ENCODE measurements around the gene NTN4.
A peak's percentile ranks its signal among the peaks of the same experiment; 100 is the strongest.

Gene NTN4

DNA sequence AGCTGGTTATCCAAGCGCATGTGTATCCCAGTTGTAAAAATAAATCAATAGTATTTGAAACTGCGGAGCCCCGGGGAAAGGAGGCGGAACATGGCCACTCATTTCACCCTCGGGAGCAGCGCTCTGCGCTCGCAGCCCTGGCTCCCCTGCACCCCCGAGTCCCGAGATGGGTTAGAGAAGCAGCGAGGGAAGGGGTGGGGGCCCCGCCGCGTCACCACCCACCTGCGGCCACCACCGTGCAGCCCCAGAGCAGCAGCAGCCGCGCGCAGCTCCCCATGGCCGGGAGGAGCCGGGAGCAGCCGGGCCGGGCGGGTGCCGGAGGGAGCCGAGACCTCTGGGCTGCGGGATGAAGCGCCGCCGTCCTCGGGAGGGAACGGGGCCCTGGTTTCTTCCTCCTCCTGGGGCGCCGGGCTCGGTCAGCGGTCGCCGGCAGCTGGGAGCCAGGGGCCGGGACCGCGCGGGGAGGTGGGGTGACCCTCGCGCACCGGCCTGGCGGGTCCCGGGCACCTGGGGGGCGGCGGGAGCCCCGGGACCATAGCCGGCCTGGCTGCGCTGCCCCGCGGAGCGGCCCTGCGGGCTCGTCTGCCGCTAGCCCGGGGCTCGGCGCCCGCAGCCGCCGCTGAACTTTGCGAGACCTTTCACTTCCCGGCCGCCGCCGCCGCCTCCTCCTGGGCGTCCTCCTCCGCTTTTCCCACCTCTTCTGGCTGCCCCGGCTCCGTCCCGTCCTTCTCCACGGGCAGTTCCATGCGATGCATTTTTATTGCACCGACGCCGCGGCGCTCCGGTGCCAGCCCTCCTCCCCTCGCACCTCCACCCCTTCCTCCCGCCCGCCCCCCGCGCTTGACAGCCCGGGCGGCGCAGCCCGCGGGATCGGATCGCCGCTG is at the start of gene NTN4:
TSS of gene NTN4 (minus strand) at position 732 of the 884 bp plus-strand sequence. CDS start at position 277, 455 bp downstream.
- POLR2A ChIA-PET = interaction anchor here (0.7 to 1.2 kb wide), 5 partner anchors 12 to 143 kb away, joined by 3 to 6 read pairs (median 4); no protein-coding TSS in a partner anchor
- DNase-seq (ENCODE audit: low read depth, low spot score) = no peak
- TF ChIP-seq, protein P1, sequence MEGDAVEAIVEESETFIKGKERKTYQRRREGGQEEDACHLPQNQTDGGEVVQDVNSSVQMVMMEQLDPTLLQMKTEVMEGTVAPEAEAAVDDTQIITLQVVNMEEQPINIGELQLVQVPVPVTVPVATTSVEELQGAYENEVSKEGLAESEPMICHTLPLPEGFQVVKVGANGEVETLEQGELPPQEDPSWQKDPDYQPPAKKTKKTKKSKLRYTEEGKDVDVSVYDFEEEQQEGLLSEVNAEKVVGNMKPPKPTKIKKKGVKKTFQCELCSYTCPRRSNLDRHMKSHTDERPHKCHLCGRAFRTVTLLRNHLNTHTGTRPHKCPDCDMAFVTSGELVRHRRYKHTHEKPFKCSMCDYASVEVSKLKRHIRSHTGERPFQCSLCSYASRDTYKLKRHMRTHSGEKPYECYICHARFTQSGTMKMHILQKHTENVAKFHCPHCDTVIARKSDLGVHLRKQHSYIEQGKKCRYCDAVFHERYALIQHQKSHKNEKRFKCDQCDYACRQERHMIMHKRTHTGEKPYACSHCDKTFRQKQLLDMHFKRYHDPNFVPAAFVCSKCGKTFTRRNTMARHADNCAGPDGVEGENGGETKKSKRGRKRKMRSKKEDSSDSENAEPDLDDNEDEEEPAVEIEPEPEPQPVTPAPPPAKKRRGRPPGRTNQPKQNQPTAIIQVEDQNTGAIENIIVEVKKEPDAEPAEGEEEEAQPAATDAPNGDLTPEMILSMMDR (IDR thresholded peaks at IDR 0.05; ENCODE audit: insufficient read depth, low read length, missing control alignments) = no peak
- CTCF ChIA-PET = interaction anchor here (1.5 kb wide), 1 partner anchor 26 kb away, joined by 4 read pairs; no protein-coding TSS in a partner anchor
- peak within 1 kb of the TSS; percentile 82 for H3K4me3 ChIP-seq (ENCODE audit: low read depth, low read length)

DNA sequence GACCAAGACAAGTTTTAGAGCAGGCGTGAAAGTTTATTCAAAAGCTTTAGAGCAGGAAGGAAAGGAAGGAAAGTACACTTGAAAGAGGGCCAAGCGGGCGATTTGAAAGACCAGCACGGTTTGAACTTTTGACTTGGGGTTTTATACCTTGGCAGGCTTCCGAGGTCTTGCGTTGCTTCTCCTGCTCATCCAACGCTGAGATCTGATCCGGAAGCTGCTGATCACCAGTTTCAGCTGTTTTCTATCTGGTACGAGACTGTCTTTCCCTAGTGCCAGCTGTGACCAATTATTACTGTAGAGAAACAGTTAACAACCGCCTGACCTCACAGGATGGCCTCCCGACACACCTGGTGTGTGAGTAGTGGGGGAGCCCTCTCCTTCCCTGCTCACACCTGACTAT is 47.6 kb upstream of the NTN4 start:
- CTCF ChIA-PET = interaction anchor here (0.9 to 1.1 kb wide), 4 partner anchors 10 to 263 kb away, joined by 3 to 4 read pairs (median 3); no protein-coding TSS in a partner anchor
- DNase-seq (ENCODE audit: low read depth, low spot score) = no peak
- H3K4me3 ChIP-seq (ENCODE audit: low read depth, low read length) = no peak overlapping the region; the same call in 1 of the 2 replicates
- TF ChIP-seq, protein P1 (IDR thresholded peaks at IDR 0.05; ENCODE audit: insufficient read depth, low read length, missing control alignments) = no peak
- POLR2A ChIA-PET = no interaction called here

DNA sequence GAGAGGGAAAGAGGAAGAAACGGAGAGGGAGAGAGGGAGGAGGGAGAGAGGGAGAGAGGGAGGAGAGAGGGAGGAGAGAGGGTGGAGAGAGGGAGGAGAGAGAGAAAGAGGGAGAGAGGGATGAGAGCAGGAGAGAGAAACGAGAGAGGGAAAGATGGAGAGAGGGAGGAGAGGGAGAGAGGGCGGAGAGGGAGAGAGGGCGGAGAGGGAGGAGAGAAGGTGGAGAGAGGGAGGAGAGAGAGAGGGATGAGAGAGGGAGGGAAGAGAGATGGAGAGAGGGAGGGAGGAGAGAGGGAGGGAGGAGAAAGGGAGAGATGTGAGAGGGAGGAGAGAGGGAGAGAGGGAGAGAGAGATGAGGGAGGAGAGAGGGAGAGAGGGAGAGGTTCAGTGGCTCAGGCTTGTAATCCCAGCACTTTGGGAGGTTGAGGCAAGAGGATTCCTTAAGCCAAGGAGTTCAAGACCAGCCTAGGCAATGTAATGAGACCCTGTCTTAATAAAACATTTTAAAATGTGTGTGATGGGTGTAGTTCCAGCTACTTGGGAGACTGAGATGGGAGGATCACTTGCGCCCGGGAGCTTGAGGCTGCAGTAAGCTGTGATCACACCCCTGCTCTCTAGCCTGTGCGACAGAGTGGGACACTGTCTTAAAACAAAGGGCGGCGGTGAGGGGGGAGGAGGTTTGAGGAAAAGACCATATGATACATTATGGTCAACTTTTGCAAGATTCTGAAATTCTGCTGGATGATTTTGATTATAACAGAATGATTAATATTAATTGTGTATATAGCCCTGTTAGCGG is 46.9 kb upstream of the NTN4 start:
- CTCF ChIA-PET = interaction anchor here (0.9 to 1.8 kb wide), 4 partner anchors 11 to 259 kb away, joined by 3 to 4 read pairs (median 4); no protein-coding TSS in a partner anchor
- no peak for DNase-seq (ENCODE audit: low read depth, low spot score)
- POLR2A ChIA-PET = no interaction called here
- TF ChIP-seq, protein P1 (IDR thresholded peaks at IDR 0.05; ENCODE audit: insufficient read depth, low read length, missing control alignments) = no peak
- H3K4me3 ChIP-seq (ENCODE audit: low read depth, low read length) = peak overlapping the region; percentile 8; the same call in 1 of the 2 replicates

DNA sequence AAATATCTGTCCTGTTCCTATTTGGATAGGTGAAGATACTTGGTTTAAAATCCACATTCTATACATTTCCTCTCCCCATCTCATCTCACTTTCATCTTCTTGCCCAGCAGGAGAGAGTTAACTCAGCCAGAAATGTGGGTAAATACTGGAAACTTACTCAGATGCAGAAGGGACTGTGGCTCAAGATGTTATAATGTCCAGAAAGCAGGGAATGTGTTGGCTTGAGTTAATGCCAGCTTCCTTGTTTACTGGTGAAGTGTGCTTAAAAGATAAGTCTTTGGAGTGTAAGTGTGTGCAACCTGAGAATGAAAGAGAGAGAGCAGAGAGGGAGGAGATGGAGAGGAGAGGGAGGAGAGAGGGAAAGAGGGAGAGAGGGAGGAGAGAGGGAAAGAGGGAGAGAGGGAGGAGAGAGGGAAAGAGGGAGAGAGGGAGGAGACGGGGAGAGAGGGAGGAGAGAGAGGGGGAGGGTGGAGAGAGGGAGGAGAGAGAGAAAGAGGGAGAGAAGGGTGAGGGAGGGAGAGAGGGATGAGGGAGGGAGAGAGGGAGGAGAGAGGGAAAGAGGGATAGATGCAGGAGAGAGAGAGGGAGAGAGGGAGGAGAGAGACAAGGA is 46.2 kb upstream of the NTN4 start:
- CTCF ChIA-PET = interaction anchor here (1.2 to 1.8 kb wide), 3 partner anchors 11 to 254 kb away, joined by 3 to 4 read pairs (median 3); no protein-coding TSS in a partner anchor
- TF ChIP-seq, protein P1 (IDR thresholded peaks at IDR 0.05; ENCODE audit: insufficient read depth, low read length, missing control alignments) = no peak
- POLR2A ChIA-PET = no interaction called here
- peak overlapping the region; percentile 8; the same call in 1 of the 2 replicates for H3K4me3 ChIP-seq (ENCODE audit: low read depth, low read length)
- DNase-seq (ENCODE audit: low read depth, low spot score) = no peak

DNA sequence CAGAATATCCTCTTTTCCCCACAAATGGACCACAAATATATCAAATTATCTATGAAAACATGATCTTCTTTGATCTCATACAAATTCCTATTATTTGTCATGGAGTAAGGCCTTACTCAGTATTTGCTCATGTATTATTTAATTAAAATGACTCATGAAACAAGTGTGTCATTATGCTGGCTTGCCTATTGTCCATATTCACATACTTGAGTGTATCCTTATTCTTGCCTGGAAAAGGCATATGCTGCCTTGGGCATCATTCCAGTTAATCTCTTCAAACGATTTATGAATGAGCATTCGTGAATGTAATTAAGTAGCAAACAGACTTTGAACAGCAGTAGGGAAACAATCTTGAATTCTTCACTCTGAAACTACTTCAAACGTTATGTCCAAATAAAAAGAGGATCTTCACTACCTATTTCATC is 45.6 kb upstream of the NTN4 start:
- POLR2A ChIA-PET = no interaction called here
- no peak for DNase-seq (ENCODE audit: low read depth, low spot score)
- no peak overlapping the region for H3K4me3 ChIP-seq (ENCODE audit: low read depth, low read length)
- CTCF ChIA-PET = interaction anchor here (1.2 to 1.8 kb wide), 4 partner anchors 10 to 681 kb away, joined by 3 to 4 read pairs (median 3); no protein-coding TSS in a partner anchor
- TF ChIP-seq, protein P1 (IDR thresholded peaks at IDR 0.05; ENCODE audit: insufficient read depth, low read length, missing control alignments) = no peak
